Progenitor cell of endocrine pancreas (in vitro differentiated cells): ENCODE measurements around the gene PLAGL1. TPM values are rescaled to one million over a fixed set of nuclear protein-coding genes. Genes with fewer than 3 reads are reported as not detected.

Experiments
- DNase-seq: peaks from one replicate; pipeline ENCODE4 v3.0.0; 2021; ENCODE audit warnings: low spot score; ENCODE audit not compliant: unreplicated experiment
- H3K27ac Mint-ChIP-seq: 2 replicates; pipeline ENCODE4 v1.8.0; 2021; ENCODE audit warnings: mild to moderate bottlenecking, moderate library complexity, mixed read lengths
- H3K27me3 Mint-ChIP-seq: 2 replicates; pipeline ENCODE4 v1.8.0; 2021; ENCODE audit warnings: mixed read lengths
- H3K36me3 Mint-ChIP-seq: 2 replicates; pipeline ENCODE4 v1.8.0; 2022; ENCODE audit warnings: mixed read lengths; ENCODE audit not compliant: insufficient read depth
- H3K4me1 Mint-ChIP-seq: 2 replicates; pipeline ENCODE4 v1.8.0; 2021; ENCODE audit warnings: low read depth, mixed read lengths
- H3K4me3 Mint-ChIP-seq: 2 replicates; pipeline ENCODE4 v1.8.0; 2021; ENCODE audit warnings: low read depth, mild to moderate bottlenecking, moderate library complexity, mixed read lengths
- H3K9me3 Mint-ChIP-seq: 2 replicates; pipeline ENCODE4 v1.8.0; 2021; ENCODE audit warnings: low read depth, mixed read lengths
- total RNA-seq: library from RNA; stranded (reverse); gene quantifications from 2 replicates; pipeline ENCODE4 v1.2.1, GENCODE V29; 2021
- TF ChIP-seq, protein P1 (sequence below): fragments of 200-600 bp; sonication (generic); IDR thresholded peaks from one replicate; pipeline ENCODE4 v1.5.0; 2021; ENCODE audit warnings: antibody characterized with exemption, mild to moderate bottlenecking; ENCODE audit not compliant: unreplicated experiment

Gene PLAGL1
- total RNA-seq, 1 donor from 2014 or later: 23.7 TPM

DNA sequence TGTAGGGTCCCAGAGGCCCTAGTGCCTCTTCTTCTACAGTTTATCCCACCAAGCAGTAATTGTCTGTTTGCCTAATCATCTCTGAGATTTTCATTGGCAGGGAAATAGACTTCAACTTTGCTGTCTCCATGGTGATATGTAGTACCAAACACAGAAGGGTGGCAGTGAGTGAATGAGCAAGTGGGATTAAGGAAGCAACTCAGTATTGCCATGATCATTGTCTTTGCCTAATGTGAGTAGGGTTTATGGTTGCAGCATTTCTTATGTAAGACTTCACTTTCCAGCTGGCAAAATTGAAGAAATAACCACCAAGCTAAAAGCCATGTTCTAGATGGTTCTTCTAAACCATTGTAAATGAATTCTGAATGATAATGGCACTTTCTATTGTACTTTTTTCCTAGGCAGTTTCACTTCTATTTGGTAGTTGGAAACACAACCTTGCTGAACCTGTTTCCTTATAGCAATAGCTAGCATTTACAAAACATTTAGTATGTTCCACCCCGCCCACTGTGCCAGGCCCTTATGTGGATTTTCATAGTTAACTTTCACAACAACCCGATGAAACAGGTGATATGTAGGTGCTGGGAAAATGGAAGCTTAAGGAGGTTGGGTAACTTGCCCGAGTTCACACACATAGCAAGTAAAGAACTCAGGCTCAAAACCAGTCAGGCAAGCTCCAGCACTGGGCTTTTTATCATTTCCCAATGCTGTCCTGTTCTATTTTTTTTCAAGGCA lies 111.8 kb downstream of the PLAGL1 start:
- no peaks in the 10 kb centered on the region for H3K36me3 Mint-ChIP-seq
- H3K9me3 Mint-ChIP-seq: no peaks in the 10 kb centered on the region
- DNase-seq: no peak
- no peaks in the 10 kb centered on the region for H3K27me3 Mint-ChIP-seq
- no peak overlapping the region for H3K27ac Mint-ChIP-seq
- peaks cover 8% of the 10 kb centered on the region for H3K4me1 Mint-ChIP-seq
- TF ChIP-seq, protein P1, sequence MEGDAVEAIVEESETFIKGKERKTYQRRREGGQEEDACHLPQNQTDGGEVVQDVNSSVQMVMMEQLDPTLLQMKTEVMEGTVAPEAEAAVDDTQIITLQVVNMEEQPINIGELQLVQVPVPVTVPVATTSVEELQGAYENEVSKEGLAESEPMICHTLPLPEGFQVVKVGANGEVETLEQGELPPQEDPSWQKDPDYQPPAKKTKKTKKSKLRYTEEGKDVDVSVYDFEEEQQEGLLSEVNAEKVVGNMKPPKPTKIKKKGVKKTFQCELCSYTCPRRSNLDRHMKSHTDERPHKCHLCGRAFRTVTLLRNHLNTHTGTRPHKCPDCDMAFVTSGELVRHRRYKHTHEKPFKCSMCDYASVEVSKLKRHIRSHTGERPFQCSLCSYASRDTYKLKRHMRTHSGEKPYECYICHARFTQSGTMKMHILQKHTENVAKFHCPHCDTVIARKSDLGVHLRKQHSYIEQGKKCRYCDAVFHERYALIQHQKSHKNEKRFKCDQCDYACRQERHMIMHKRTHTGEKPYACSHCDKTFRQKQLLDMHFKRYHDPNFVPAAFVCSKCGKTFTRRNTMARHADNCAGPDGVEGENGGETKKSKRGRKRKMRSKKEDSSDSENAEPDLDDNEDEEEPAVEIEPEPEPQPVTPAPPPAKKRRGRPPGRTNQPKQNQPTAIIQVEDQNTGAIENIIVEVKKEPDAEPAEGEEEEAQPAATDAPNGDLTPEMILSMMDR: no peak
- no peak overlapping the region for H3K4me3 Mint-ChIP-seq

GRCh38 chr6:143894655-143895054 lies 113.4 kb downstream of the PLAGL1 start:
- H3K36me3 Mint-ChIP-seq: no peaks in the 10 kb centered on the region
- TF ChIP-seq, protein P1: no peak
- peaks cover 6% of the 10 kb centered on the region for H3K4me1 Mint-ChIP-seq
- H3K27ac Mint-ChIP-seq: no peak overlapping the region
- no peaks in the 10 kb centered on the region for H3K9me3 Mint-ChIP-seq
- no peaks in the 10 kb centered on the region for H3K27me3 Mint-ChIP-seq
- no peak overlapping the region for H3K4me3 Mint-ChIP-seq
- no peak for DNase-seq

Other genes with a start within 250 kb of the PLAGL1 start
- 21.8 and 24.6 TPM in 2 replicates for gene LTV1, start 164.9 kb downstream of the PLAGL1 start, total RNA-seq
- gene ZC2HC1B, start 143.8 kb downstream of the PLAGL1 start, total RNA-seq: not detected in 2 replicates
- 115 and 116 TPM in 2 replicates for gene SF3B5, start 87.3 kb upstream of the PLAGL1 start, total RNA-seq
- gene STX11, start 142.3 kb upstream of the PLAGL1 start, total RNA-seq: not detected in 2 replicates